ENCODE data around the gene BRME1.

BRME1 gene

GRCh38 chr19:13843104-13843921 lies 62.6 kb downstream of the BRME1 start:
- H3K27me3 ChIP-seq, result peaks cover under 1% of the 10 kb centered on the region
- peaks cover 76 to 80% of the 10 kb centered on the region in 2 experiments for H3K4me1 ChIP-seq (ENCODE audit: control insufficient read depth in 1 of 2, insufficient read depth in 1 of 2, low read depth in 1 of 2, low read length in 1 of 2)
- peak overlapping the region; percentile 99 for H3K27ac ChIP-seq
- H3K9me3 ChIP-seq, result no peaks in the 10 kb centered on the region
- no peak for TF ChIP-seq CTCF (IDR thresholded peaks at IDR 0.05)
- peak overlapping the region; percentile 82 to 84 for H3K4me3 ChIP-seq (ENCODE audit: low read depth in 1 of 2, low read length in 1 of 2)
- H3K36me3 ChIP-seq, result no peaks in the 10 kb centered on the region

GRCh38 chr19:13842291-13843103 lies 63.4 kb downstream of the BRME1 start:
- no peaks in the 10 kb centered on the region for H3K36me3 ChIP-seq
- H3K27ac ChIP-seq, result peak overlapping the region; percentile 99
- peaks cover 78 to 80% of the 10 kb centered on the region in 2 experiments for H3K4me1 ChIP-seq (ENCODE audit: control insufficient read depth in 1 of 2, insufficient read depth in 1 of 2, low read depth in 1 of 2, low read length in 1 of 2)
- H3K27me3 ChIP-seq, result no peaks in the 10 kb centered on the region
- peak; percentile 5 for TF ChIP-seq CTCF (IDR thresholded peaks at IDR 0.05)
- H3K9me3 ChIP-seq, result no peaks in the 10 kb centered on the region
- H3K4me3 ChIP-seq (ENCODE audit: low read depth in 1 of 2, low read length in 1 of 2), result peak overlapping the region; percentile 82 to 84

GRCh38 chr19:13841962-13842290 lies 64.0 kb downstream of the BRME1 start:
- Histone ChIP-seq H3K36me3 (no peaks in the 10 kb centered on the region), H3K27me3 (no peaks in the 10 kb centered on the region), H3K9me3 (no peaks in the 10 kb centered on the region), H3K4me1 (ENCODE audit: control insufficient read depth in 1 of 2, insufficient read depth in 1 of 2, low read depth in 1 of 2, low read length in 1 of 2) (peaks cover 80% of the 10 kb centered on the region in 2 experiments), H3K4me3 (ENCODE audit: low read depth in 1 of 2, low read length in 1 of 2) (peak overlapping the region; percentile 82 to 84), H3K27ac (peak overlapping the region; percentile 99)
- no peak for TF ChIP-seq CTCF (IDR thresholded peaks at IDR 0.05)

- H3K4me3 ChIP-seq (ENCODE audit: low read depth in 1 of 2, low read length in 1 of 2), result peak overlapping the region; percentile 82 to 84
- H3K36me3 ChIP-seq, result peaks cover 3% of the 10 kb centered on the region
- peaks cover 80 to 82% of the 10 kb centered on the region in 2 experiments for H3K4me1 ChIP-seq (ENCODE audit: control insufficient read depth in 1 of 2, insufficient read depth in 1 of 2, low read depth in 1 of 2, low read length in 1 of 2)
- H3K27ac ChIP-seq, result peak overlapping the region; percentile 99
- H3K27me3 ChIP-seq, result no peaks in the 10 kb centered on the region
- TF ChIP-seq CTCF (IDR thresholded peaks at IDR 0.05), result no peak
- no peaks in the 10 kb centered on the region for H3K9me3 ChIP-seq
Measured at GRCh38 chr19:13841086-13841961, 64.6 kb downstream of the BRME1 start.

Data from neutrophil (primary cell).